ENCODE results near the gene SBK1.
"Not testable (repeated sequence)": the region's sequence is repeated elsewhere in the genome, so short reads cannot be mapped to it uniquely, and the experiment has no call there.

Gene SBK1

GRCh38 chr16:28338230-28338629 is 45.9 kb downstream of the SBK1 start:
- H3K9me2 ChIP-seq (ENCODE audit: low read depth, low read length); H2AFZ ChIP-seq (ENCODE audit: low read length); H3K4me1 ChIP-seq (ENCODE audit: insufficient read depth, low read length, severe bottlenecking); H3K27ac ChIP-seq (ENCODE audit: low read depth, low read length, poor library complexity, severe bottlenecking); H3K79me2 ChIP-seq (ENCODE audit: insufficient read depth, low read length); H3K4me2 ChIP-seq (ENCODE audit: low read length); H3K4me3 ChIP-seq (ENCODE audit: low read depth, low read length, poor library complexity, severe bottlenecking); H3K36me3 ChIP-seq (ENCODE audit: insufficient read depth, low read length); H3K27me3 ChIP-seq (ENCODE audit: insufficient read depth, low read length); H3K9ac ChIP-seq (ENCODE audit: low read length); H3K9me3 ChIP-seq (ENCODE audit: low read length); H3F3A ChIP-seq (ENCODE audit: insufficient read depth, low read length); H4K20me1 ChIP-seq (ENCODE audit: insufficient read depth, low read length): not testable (repeated sequence)

- not testable (repeated sequence) for H3K9me3 ChIP-seq (ENCODE audit: low read length); H4K20me1 ChIP-seq (ENCODE audit: insufficient read depth, low read length); H3K36me3 ChIP-seq (ENCODE audit: insufficient read depth, low read length); H3K9ac ChIP-seq (ENCODE audit: low read length); H3K4me2 ChIP-seq (ENCODE audit: low read length); H3K27me3 ChIP-seq (ENCODE audit: insufficient read depth, low read length); H3K4me1 ChIP-seq (ENCODE audit: insufficient read depth, low read length, severe bottlenecking); H3K79me2 ChIP-seq (ENCODE audit: insufficient read depth, low read length); H3K4me3 ChIP-seq (ENCODE audit: low read depth, low read length, poor library complexity, severe bottlenecking); H3K9me2 ChIP-seq (ENCODE audit: low read depth, low read length); H2AFZ ChIP-seq (ENCODE audit: low read length); H3K27ac ChIP-seq (ENCODE audit: low read depth, low read length, poor library complexity, severe bottlenecking); H3F3A ChIP-seq (ENCODE audit: insufficient read depth, low read length)
Observed at GRCh38 chr16:28362600-28362999, 70.3 kb downstream of the SBK1 start.

- H3F3A ChIP-seq (ENCODE audit: insufficient read depth, low read length); H3K9ac ChIP-seq (ENCODE audit: low read length); H3K4me3 ChIP-seq (ENCODE audit: low read depth, low read length, poor library complexity, severe bottlenecking); H3K36me3 ChIP-seq (ENCODE audit: insufficient read depth, low read length); H3K4me2 ChIP-seq (ENCODE audit: low read length); H3K27me3 ChIP-seq (ENCODE audit: insufficient read depth, low read length); H3K27ac ChIP-seq (ENCODE audit: low read depth, low read length, poor library complexity, severe bottlenecking); H3K79me2 ChIP-seq (ENCODE audit: insufficient read depth, low read length); H4K20me1 ChIP-seq (ENCODE audit: insufficient read depth, low read length); H3K9me3 ChIP-seq (ENCODE audit: low read length); H3K4me1 ChIP-seq (ENCODE audit: insufficient read depth, low read length, severe bottlenecking); H2AFZ ChIP-seq (ENCODE audit: low read length); H3K9me2 ChIP-seq (ENCODE audit: low read depth, low read length): not testable (repeated sequence)
Observed at GRCh38 chr16:28363408-28363807, 71.1 kb downstream of the SBK1 start, which contains the start of gene NPIPB6. TSS of gene NPIPB6 (minus strand) at chr16:28363508. CDS start at chr16:28362822, 686 bp downstream.

GRCh38 chr16:28364268-28365173 is 72.2 kb downstream of the SBK1 start:
- not testable (repeated sequence) for H3K9me3 ChIP-seq (ENCODE audit: low read length); H3K4me3 ChIP-seq (ENCODE audit: low read depth, low read length, poor library complexity, severe bottlenecking); H4K20me1 ChIP-seq (ENCODE audit: insufficient read depth, low read length); H3K36me3 ChIP-seq (ENCODE audit: insufficient read depth, low read length); H3K27me3 ChIP-seq (ENCODE audit: insufficient read depth, low read length); H3K9me2 ChIP-seq (ENCODE audit: low read depth, low read length); H3K4me1 ChIP-seq (ENCODE audit: insufficient read depth, low read length, severe bottlenecking); H3K9ac ChIP-seq (ENCODE audit: low read length); H3K79me2 ChIP-seq (ENCODE audit: insufficient read depth, low read length); H3F3A ChIP-seq (ENCODE audit: insufficient read depth, low read length); H2AFZ ChIP-seq (ENCODE audit: low read length); H3K27ac ChIP-seq (ENCODE audit: low read depth, low read length, poor library complexity, severe bottlenecking); H3K4me2 ChIP-seq (ENCODE audit: low read length)

- not testable (repeated sequence) for H2AFZ ChIP-seq (ENCODE audit: low read length); H3K79me2 ChIP-seq (ENCODE audit: insufficient read depth, low read length); H3K27ac ChIP-seq (ENCODE audit: low read depth, low read length, poor library complexity, severe bottlenecking); H3K4me3 ChIP-seq (ENCODE audit: low read depth, low read length, poor library complexity, severe bottlenecking); H4K20me1 ChIP-seq (ENCODE audit: insufficient read depth, low read length); H3K9ac ChIP-seq (ENCODE audit: low read length); H3K9me3 ChIP-seq (ENCODE audit: low read length); H3K27me3 ChIP-seq (ENCODE audit: insufficient read depth, low read length); H3F3A ChIP-seq (ENCODE audit: insufficient read depth, low read length); H3K4me1 ChIP-seq (ENCODE audit: insufficient read depth, low read length, severe bottlenecking); H3K36me3 ChIP-seq (ENCODE audit: insufficient read depth, low read length); H3K9me2 ChIP-seq (ENCODE audit: low read depth, low read length); H3K4me2 ChIP-seq (ENCODE audit: low read length)
Observed at GRCh38 chr16:28367926-28368325, 75.6 kb downstream of the SBK1 start.
